IMR-90 (cell line): ENCODE measurements around the gene RGMA. TPM values are rescaled to one million over a fixed set of nuclear protein-coding genes. Genes with fewer than 3 reads are reported as not detected.

ENCODE experiments used
- ATAC-seq: fragments of 200-7000 bp; cut with Tn5 transposase; 2 replicates; pipeline ENCODE4 v1.9.1; 2020; ENCODE audit warnings: low read depth, mild to moderate bottlenecking, moderate library complexity
- BruUV-seq: library from RNA; stranded (reverse); fragments of 400-500 nt; replicated peaks from 2 replicates; lab custom pipeline; 2021; lab: Mats Ljungman, UMichigan
- CTCF ChIA-PET: fragments of 300-600 bp; formaldehyde crosslinking; extraction: SDS; loops from one replicate; lab custom pipeline; 2021; ENCODE audit warnings: antibody characterized with exemption; lab: Yijun Ruan, JAX
- POLR2A ChIA-PET: fragments of 300-600 bp; sonication (Branson Sonifier 250); formaldehyde crosslinking; loops from one replicate; lab custom pipeline; 2022; ENCODE audit warnings: antibody characterized with exemption; ENCODE audit not compliant: unreplicated experiment; lab: Charles Lee
- DNase-seq: peaks from one replicate; pipeline ENCODE4 v3.0.0; 2013
- H2AFZ ChIP-seq: replicated peaks from 2 replicates; pipeline ENCODE3; 2013; ENCODE audit warnings: low read length, mild to moderate bottlenecking; ENCODE audit not compliant: poor library complexity
- H2AK5ac ChIP-seq: 2 replicates; pipeline ENCODE4 v1.6.1; 2013; ENCODE audit warnings: low read depth, low read length, inconsistent platforms
- H2AK9ac ChIP-seq: replicated peaks from 2 replicates; pipeline ENCODE3; 2013; ENCODE audit warnings: mild to moderate bottlenecking, low read depth, low read length, moderate library complexity; ENCODE audit not compliant: poor library complexity
- H2BK120ac ChIP-seq: 2 replicates; pipeline ENCODE4 v1.6.1; 2013; ENCODE audit warnings: low read depth, low read length, inconsistent platforms
- H2BK15ac ChIP-seq: 3 replicates; pipeline ENCODE4 v1.6.1; 2013; ENCODE audit warnings: low read depth, low read length, inconsistent platforms
- H2BK20ac ChIP-seq: 2 replicates; pipeline ENCODE4 v1.6.1; 2013; ENCODE audit warnings: low read depth, mild to moderate bottlenecking, inconsistent platforms, low read length, moderate library complexity
- H2BK5ac ChIP-seq: 2 replicates; pipeline ENCODE4 v1.6.1; 2013; ENCODE audit warnings: mild to moderate bottlenecking, low read depth, low read length, inconsistent platforms; ENCODE audit not compliant: poor library complexity, severe bottlenecking
- H3K14ac ChIP-seq: replicated peaks from 2 replicates; pipeline ENCODE4 v1.6.1; 2013; ENCODE audit warnings: low read depth, low read length, inconsistent platforms
- H3K18ac ChIP-seq: 2 replicates; pipeline ENCODE4 v1.6.1; 2013; ENCODE audit warnings: low read depth, low read length, control low read depth
- H3K23ac ChIP-seq: 2 replicates; pipeline ENCODE4 v1.6.1; 2013; ENCODE audit warnings: low read depth, low read length, inconsistent platforms
- H3K27ac ChIP-seq: 2 replicates; pipeline ENCODE4 v1.5.1; 2013; ENCODE audit warnings: mild to moderate bottlenecking, control low read depth, low read length; ENCODE audit not compliant: insufficient read depth
- H3K27me3 ChIP-seq: 2 replicates; pipeline ENCODE4 v1.6.1; 2013; ENCODE audit warnings: low read length; ENCODE audit not compliant: control insufficient read depth, insufficient read depth
- H3K36me3 ChIP-seq: 2 replicates; pipeline ENCODE4 v1.6.1; 2013; ENCODE audit warnings: low read length, mixed read lengths; ENCODE audit not compliant: control insufficient read depth, insufficient read depth
- H3K4ac ChIP-seq: 2 replicates; pipeline ENCODE4 v1.6.1; 2013; ENCODE audit warnings: low read depth, low read length, inconsistent platforms
- H3K4me1 ChIP-seq: 2 replicates; pipeline ENCODE4 v1.6.1; 2013; ENCODE audit warnings: low read length, mixed read lengths; ENCODE audit not compliant: control insufficient read depth, insufficient read depth
- H3K4me2 ChIP-seq: 2 replicates; pipeline ENCODE4 v1.6.1; 2013; ENCODE audit warnings: low read depth, mild to moderate bottlenecking, control low read depth, low read length, moderate library complexity
- H3K4me3 ChIP-seq: 2 replicates; pipeline ENCODE4 v1.5.1; 2013; ENCODE audit warnings: low read depth, mild to moderate bottlenecking, control low read depth, low read length, moderate library complexity; ENCODE audit not compliant: insufficient read depth
- H3K56ac ChIP-seq: 2 replicates; pipeline ENCODE4 v1.6.1; 2013; ENCODE audit warnings: low read length, inconsistent platforms; ENCODE audit not compliant: insufficient read depth; ENCODE audit errors: extremely low read depth
- H3K79me1 ChIP-seq, 2 experiments: 2 replicates each; pipeline ENCODE4 v1.6.1; 2013; ENCODE audit warnings: low read length in 2 of 2, inconsistent platforms in 1 of 2, low read depth in 1 of 2
- H3K9ac ChIP-seq: 2 replicates; pipeline ENCODE4 v1.6.1; 2013; ENCODE audit warnings: low read depth, low read length, control low read depth
- H3K9me1 ChIP-seq: 2 replicates; pipeline ENCODE4 v1.6.1; 2013; ENCODE audit warnings: low read length, inconsistent platforms; ENCODE audit not compliant: insufficient read depth
- H3K9me3 ChIP-seq: 2 replicates; pipeline ENCODE4 v1.6.1; 2013; ENCODE audit warnings: low read length; ENCODE audit not compliant: control insufficient read depth, insufficient read depth
- H4K20me1 ChIP-seq: 2 replicates; pipeline ENCODE4 v1.6.1; 2013; ENCODE audit warnings: low read length, inconsistent platforms; ENCODE audit not compliant: insufficient read depth
- H4K5ac ChIP-seq: 2 replicates; pipeline ENCODE4 v1.6.1; 2013; ENCODE audit warnings: mild to moderate bottlenecking, low read depth, low read length, control low read depth
- H4K8ac ChIP-seq, 2 experiments: 2 replicates each; pipeline ENCODE4 v1.6.1; 2013; ENCODE audit warnings: low read depth in 2 of 2, low read length in 2 of 2, control low read depth in 1 of 2, inconsistent platforms in 1 of 2
- H4K91ac ChIP-seq: 2 replicates; pipeline ENCODE4 v1.6.1; 2013; ENCODE audit warnings: low read depth, low read length, inconsistent platforms; ENCODE audit not compliant: insufficient read depth
- CTCF ChIP-seq: conservative IDR thresholded peaks from 2 replicates; pipeline ENCODE4 v1.5.1; 2012; ENCODE audit warnings: mild to moderate bottlenecking, low read depth, low read length, improper control_type of control experiment
- FOS ChIP-seq: fragments of 150-350 bp; IDR thresholded peaks from 2 replicates; pipeline ENCODE4 v1.6.1; 2016; ENCODE audit warnings: low read depth, low read length
- WGBS, 2 experiments: methylation state at CpG; one replicate each; pipeline versions ENCODE4 v1.1.5 to v1.1.7; 2013; ENCODE audit warnings: missing lambda C conversion rate in 2 of 2; ENCODE audit not compliant: insufficient read length in 1 of 2; ENCODE audit errors: extremely low coverage in 2 of 2; 5-methylcytosine and 5-hydroxymethylcytosine counted together
- dilution Hi-C: fragments of 300-500 bp; cut with HindIII; formaldehyde crosslinking; loops from one replicate; pipeline ENCODE4 v1.14.3; 2018; ENCODE audit warnings: low sequenced_read_pairs; ENCODE audit not compliant: unreplicated experiment
- in situ Hi-C: fragments of 300-500 bp; cut with MboI; formaldehyde crosslinking; loops from 3 replicates; pipeline ENCODE4 v1.14.3; 2019; ENCODE audit warnings: low sequenced_read_pairs, inconsistent platforms, mixed read lengths
- intact Hi-C: fragments of 100-400 bp; cut with micrococcal nuclease; formaldehyde crosslinking; loops from 2 replicates; pipeline ENCODE4 v1.10.0; 2022
- polyA plus RNA-seq, 3 experiments: library from polyadenylated mRNA; depleted of rRNA; stranded (reverse); fragments of >200 nt; gene quantifications; 2 replicates each; pipeline ENCODE4 v1.2.3, GENCODE V29; 2012; ENCODE audit warnings: low replicate concordance in 1 of 3
- total RNA-seq: library from RNA; depleted of rRNA; stranded (reverse); fragments of >200 nt; gene quantifications from 2 replicates; pipeline ENCODE4 v1.2.3, GENCODE V29; 2012

RGMA gene
- total and polyA plus RNA-seq, 2 of the 4 experiments (the other 2 are of a cell fraction), result 0.18 to 0.26 TPM

GRCh38 chr15:93018574-93018973 lies 70.4 kb downstream of the RGMA start:
- Histone ChIP-seq H3K4me3 (no peak overlapping the region), H3K27ac (no peak overlapping the region), H4K5ac (no peak overlapping the region), H2AK5ac (no peak overlapping the region), H2BK15ac (no peak overlapping the region), H2AFZ (no peak overlapping the region), H3K9me1 (peaks cover 6% of the 10 kb centered on the region; the same call in 1 of the 2 replicates), H4K20me1 (peaks cover 15% of the 10 kb centered on the region; the same call in 1 of the 2 replicates), H3K23ac (no peak overlapping the region), H3K18ac (no peak overlapping the region), H3K9me3 (no peaks in the 10 kb centered on the region), H3K79me1 (peaks cover 26 to 40% of the 10 kb centered on the region in 2 experiments), H3K14ac (no peak overlapping the region), H2AK9ac (no peak overlapping the region), H3K36me3 (peaks cover 60% of the 10 kb centered on the region), H4K91ac (no peak overlapping the region), H3K27me3 (no peaks in the 10 kb centered on the region), H2BK120ac (no peak overlapping the region), H2BK20ac (no peak overlapping the region), H3K4me2 (no peak overlapping the region), H3K56ac (no peak overlapping the region), H4K8ac (no peak overlapping the region), H3K4ac (no peak overlapping the region), H2BK5ac (no peak overlapping the region), H3K9ac (no peak overlapping the region), H3K4me1 (no peaks in the 10 kb centered on the region)
- BruUV-seq, result no TSS peak
- CTCF ChIA-PET, result interaction anchor here (0.6 to 2.0 kb wide), 2 partner anchors 221 to 321 kb away, joined by 3 to 8 read pairs; no protein-coding TSS in a partner anchor
- intact Hi-C loops, result loop anchor here (5.0 kb wide), 1 partner anchor 36 kb away; no protein-coding TSS in a partner anchor
- POLR2A ChIA-PET, result no interaction called here
- no peak for TF ChIP-seq FOS
- TF ChIP-seq CTCF, result 0 out of 2 replicates have a peak, but pooled peaks have one; percentile 18
- WGBS, 2 experiments, result 71% methylated on average over 1 of the region's 4 CpGs; no CpG with 5 or more reads in 1 of the 2 experiments
- in situ Hi-C loops, result no loop called here
- dilution Hi-C loops, result no loop called here
- ATAC-seq, result no peak
- no peak for DNase-seq
